SK-N-MC (cell line): ENCODE results near the gene RNF17.

Experiments
- EZH2 ChIP-seq: fragments of 200-600 bp; sonication (generic); IDR thresholded peaks from one replicate; pipeline ENCODE4 v1.6.1; 2017; ENCODE audit warnings: antibody characterized with exemption
- FOXP2 ChIP-seq: optimal IDR thresholded peaks from 2 replicates; pipeline ENCODE3; 2011; ENCODE audit warnings: mild to moderate bottlenecking, moderate library complexity; ENCODE audit not compliant: insufficient read depth; ENCODE audit errors: extremely low read length, control extremely low read depth
- POLR2AphosphoS5 ChIP-seq: IDR thresholded peaks from 2 replicates; pipeline ENCODE4 v1.6.1; 2012; ENCODE audit warnings: mild to moderate bottlenecking, low read depth, low read length, borderline replicate concordance

GRCh38 chr13:24864579-24864978, 100.6 kb downstream of the RNF17 start:
- TF ChIP-seq POLR2AphosphoS5 (no peak), FOXP2 (no peak), EZH2 (no peak)
